DOHH2 (cell line): ENCODE data around the gene INPP4B.

Source experiments
- H3F3A ChIP-seq: fragments of 200-600 bp; sonication (generic), shearing (Covaris generic); 2 replicates; pipeline ENCODE4 v1.6.0; 2016; ENCODE audit warnings: antibody characterized with exemption, mild to moderate bottlenecking; ENCODE audit not compliant: control insufficient read depth, insufficient read depth
- H3K27ac ChIP-seq: fragments of 200-600 bp; sonication (generic); 2 replicates; pipeline ENCODE4 v1.5.1; 2014; ENCODE audit warnings: low read depth, mild to moderate bottlenecking, low read length, moderate library complexity
- H3K27me3 ChIP-seq: fragments of 200-600 bp; sonication (generic); 2 replicates; pipeline ENCODE4 v1.6.1; 2014; ENCODE audit warnings: mild to moderate bottlenecking, low read length, mixed read lengths; ENCODE audit not compliant: control insufficient read depth
- H3K36me3 ChIP-seq: fragments of 200-600 bp; sonication (generic); 2 replicates; pipeline ENCODE4 v1.6.1; 2014; ENCODE audit warnings: mild to moderate bottlenecking, low read length, moderate library complexity, mixed read lengths; ENCODE audit not compliant: control insufficient read depth
- H3K4me1 ChIP-seq: fragments of 200-600 bp; sonication (generic); 2 replicates; pipeline ENCODE4 v1.6.1; 2014; ENCODE audit warnings: mild to moderate bottlenecking, low read length, mixed read lengths; ENCODE audit not compliant: control insufficient read depth
- H3K4me2 ChIP-seq: fragments of 200-600 bp; sonication (generic); 2 replicates; pipeline ENCODE4 v1.6.0; 2014; ENCODE audit warnings: mild to moderate bottlenecking, low read length, moderate library complexity
- H3K4me3 ChIP-seq: fragments of 200-600 bp; sonication (generic); 2 replicates; pipeline ENCODE4 v1.5.1; 2014; ENCODE audit warnings: mild to moderate bottlenecking, low read length, mixed read lengths
- H3K79me2 ChIP-seq: fragments of 200-600 bp; sonication (generic); 2 replicates; pipeline ENCODE4 v1.6.1; 2014; ENCODE audit warnings: mild to moderate bottlenecking, low read length, mixed read lengths; ENCODE audit not compliant: control insufficient read depth
- H3K9me2 ChIP-seq: fragments of 200-600 bp; sonication (generic); replicated peaks from 2 replicates; pipeline ENCODE4 v1.6.1; 2014; ENCODE audit warnings: mild to moderate bottlenecking, low read length, mixed read lengths; ENCODE audit not compliant: control insufficient read depth
- H3K9me3 ChIP-seq: fragments of 200-600 bp; sonication (generic); 2 replicates; pipeline ENCODE4 v1.6.1; 2014; ENCODE audit warnings: antibody characterized with exemption, low read length, mixed read lengths; ENCODE audit not compliant: control insufficient read depth, insufficient read depth
- H4K20me1 ChIP-seq: fragments of 200-600 bp; sonication (generic); 2 replicates; pipeline ENCODE4 v1.6.0; 2014; ENCODE audit warnings: low read depth, mild to moderate bottlenecking, antibody characterized with exemption, low read length, moderate library complexity; ENCODE audit not compliant: control insufficient read depth, insufficient read depth
- CTCF ChIP-seq: fragments of 200-600 bp; sonication (generic); IDR thresholded peaks from one replicate; pipeline ENCODE4 v1.5.1; 2014; ENCODE audit warnings: antibody characterized with exemption, mild to moderate bottlenecking, low read depth, low read length; ENCODE audit not compliant: poor library complexity, severe bottlenecking
- EZH2phosphoT487 ChIP-seq: fragments of 200-600 bp; sonication (generic); IDR thresholded peaks from 2 replicates; pipeline ENCODE4 v1.6.1; 2017; ENCODE audit warnings: borderline replicate concordance, mild to moderate bottlenecking, antibody characterized with exemption, low read length, moderate library complexity, mixed read lengths

Gene INPP4B

GRCh38 chr4:142574306-142574705 lies 271.8 kb downstream of the INPP4B start:
- no peaks in the 10 kb centered on the region for H4K20me1 ChIP-seq
- H3K4me3 ChIP-seq, result no peak overlapping the region
- H3K4me2 ChIP-seq, result no peak overlapping the region
- TF ChIP-seq EZH2phosphoT487 (no peak), CTCF (no peak)
- no peaks in the 10 kb centered on the region for H3K79me2 ChIP-seq
- H3K27ac ChIP-seq, result no peak overlapping the region
- no peaks in the 10 kb centered on the region for H3K27me3 ChIP-seq
- no peaks in the 10 kb centered on the region for H3K9me3 ChIP-seq
- H3K4me1 ChIP-seq, result no peaks in the 10 kb centered on the region
- H3F3A ChIP-seq, result no peaks in the 10 kb centered on the region
- H3K9me2 ChIP-seq, result no peaks in the 10 kb centered on the region
- H3K36me3 ChIP-seq, result no peaks in the 10 kb centered on the region

GRCh38 chr4:142572071-142572470 lies 274.0 kb downstream of the INPP4B start:
- H3K4me2 ChIP-seq, result no peak overlapping the region
- no peaks in the 10 kb centered on the region for H3K4me1 ChIP-seq

GRCh38 chr4:142567620-142568451 lies 278.3 kb downstream of the INPP4B start:
- H3K4me3 ChIP-seq, result no peak overlapping the region
- H3F3A ChIP-seq, result no peaks in the 10 kb centered on the region
- H3K79me2 ChIP-seq, result no peaks in the 10 kb centered on the region
- H3K36me3 ChIP-seq, result no peaks in the 10 kb centered on the region
- no peak overlapping the region for H3K27ac ChIP-seq
- no peaks in the 10 kb centered on the region for H3K9me2 ChIP-seq
- no peak overlapping the region for H3K4me2 ChIP-seq
- no peaks in the 10 kb centered on the region for H3K9me3 ChIP-seq
- H4K20me1 ChIP-seq, result no peaks in the 10 kb centered on the region
- TF ChIP-seq EZH2phosphoT487 (no peak), CTCF (no peak)
- no peaks in the 10 kb centered on the region for H3K4me1 ChIP-seq
- no peaks in the 10 kb centered on the region for H3K27me3 ChIP-seq

More at GRCh38 chr4:142572071-142572470, 274.0 kb downstream of the INPP4B start:
- Histone ChIP-seq H3K9me2 (no peaks in the 10 kb centered on the region), H3K36me3 (no peaks in the 10 kb centered on the region), H4K20me1 (no peaks in the 10 kb centered on the region), H3K79me2 (no peaks in the 10 kb centered on the region), H3K27me3 (no peaks in the 10 kb centered on the region), H3K9me3 (no peaks in the 10 kb centered on the region), H3K4me3 (no peak overlapping the region), H3F3A (no peaks in the 10 kb centered on the region), H3K27ac (no peak overlapping the region)
- no peak for TF ChIP-seq EZH2phosphoT487
- TF ChIP-seq CTCF, result no peak
